HG02852 (cell line): ENCODE measurements around the gene PDE6G.

ENCODE experiments used
- ATAC-seq: cut with Tn5 transposase; IDR thresholded peaks from one replicate; pipeline ENCODE4 v1.9.1; 2021; ENCODE audit warnings: mild to moderate bottlenecking, moderate library complexity; ENCODE audit not compliant: unreplicated experiment

PDE6G gene

DNA sequence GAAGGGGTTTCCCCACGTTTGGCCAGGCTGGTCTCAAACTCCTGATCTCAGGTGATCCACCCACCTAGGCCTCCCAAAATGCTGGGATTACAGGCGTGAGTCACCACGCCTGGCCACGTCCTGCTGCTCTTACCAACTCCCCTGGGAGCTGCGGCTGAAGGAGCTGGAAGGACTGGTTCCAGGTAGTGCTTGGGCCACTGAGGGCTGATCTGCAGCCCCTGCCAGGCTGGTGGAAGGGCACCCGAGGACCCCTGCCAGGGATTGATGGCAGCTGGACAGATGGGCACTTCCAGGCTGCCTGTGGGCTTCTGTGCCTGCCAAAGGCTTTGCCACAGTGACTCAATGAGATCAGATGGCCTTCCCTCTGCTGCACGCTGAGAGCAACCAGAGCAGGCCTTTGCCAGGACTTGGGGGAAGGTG is 7.7 kb upstream of the PDE6G start:
- no peak for ATAC-seq

DNA sequence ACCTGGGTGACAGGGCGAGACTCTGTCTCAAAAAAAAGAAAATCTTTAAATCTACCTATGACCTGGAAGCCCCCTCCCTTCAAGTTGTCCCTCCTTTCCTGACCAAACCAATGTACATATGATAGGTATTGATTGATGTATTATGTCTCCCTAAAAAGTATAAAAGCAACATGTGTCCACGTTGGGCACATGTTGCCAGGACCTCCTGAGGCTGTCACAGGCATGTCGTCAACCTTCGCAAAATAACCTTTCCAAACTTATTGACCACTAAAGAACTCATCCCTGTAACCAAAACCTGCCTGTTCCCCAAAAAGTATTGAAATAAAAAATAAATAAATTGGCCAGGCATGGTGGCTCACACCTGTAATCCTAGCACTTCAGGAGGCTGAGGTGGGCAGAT is 5.7 kb upstream of the PDE6G start:
- ATAC-seq: no peak

DNA sequence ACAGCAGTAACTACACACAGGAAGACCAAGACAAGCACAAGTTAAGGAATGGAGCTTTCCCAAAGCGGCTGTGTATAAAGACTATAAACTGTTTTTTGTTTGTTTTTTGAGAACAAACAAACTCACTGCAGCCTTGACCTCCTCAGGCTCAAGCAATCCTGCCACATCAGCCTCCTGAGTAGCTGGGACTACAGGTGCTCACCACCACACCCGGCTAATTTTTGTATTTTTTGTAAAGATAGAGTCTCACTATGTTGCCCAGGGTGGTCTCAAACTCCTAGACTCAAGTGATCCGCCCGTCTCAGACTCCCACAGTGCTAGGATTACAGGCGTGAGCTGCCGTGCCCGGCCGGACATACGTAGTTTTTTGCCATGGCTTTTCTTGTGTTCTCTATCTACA is 4.1 kb upstream of the PDE6G start:
- ATAC-seq: no peak

DNA sequence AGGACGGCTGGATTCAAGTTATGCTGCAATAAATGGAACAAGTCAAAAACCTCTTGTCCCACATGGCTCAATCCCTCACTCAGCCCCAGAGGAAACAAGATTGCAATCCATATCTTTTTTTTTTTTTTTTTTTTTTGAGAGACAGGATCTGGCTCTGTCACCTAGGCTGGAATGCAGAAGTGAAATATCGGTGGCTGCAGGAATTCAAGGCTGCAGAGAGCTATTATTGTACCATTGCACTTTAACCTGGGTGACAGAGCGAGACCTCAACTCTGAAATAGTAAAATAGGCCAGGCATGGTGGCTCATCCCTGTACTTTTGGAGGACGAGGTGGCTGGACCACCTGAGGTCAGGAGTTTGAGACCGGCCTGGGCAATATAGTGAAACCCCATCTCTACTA is 2.7 kb upstream of the PDE6G start:
- ATAC-seq: no peak

DNA sequence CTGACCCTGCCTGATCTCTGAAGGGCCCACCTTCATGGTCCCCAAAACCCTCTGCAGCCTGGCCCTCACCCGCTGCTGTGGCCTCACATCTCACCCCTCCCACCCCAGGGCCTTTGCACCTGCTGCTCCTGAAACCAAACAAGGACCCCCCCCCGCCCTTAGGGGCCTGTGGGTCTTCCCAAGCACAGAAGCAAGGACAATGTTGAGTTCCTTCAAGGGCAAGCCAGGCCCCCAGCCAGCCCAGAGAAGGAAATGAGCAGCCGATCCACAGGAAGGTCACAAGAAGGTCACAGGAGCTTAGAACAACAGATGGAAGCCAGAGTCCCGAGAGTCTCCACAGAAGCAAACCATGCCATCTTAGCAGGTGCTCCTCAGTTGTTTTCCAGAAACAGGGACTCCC is 493 bp upstream of the PDE6G start:
- ATAC-seq: no peak

DNA sequence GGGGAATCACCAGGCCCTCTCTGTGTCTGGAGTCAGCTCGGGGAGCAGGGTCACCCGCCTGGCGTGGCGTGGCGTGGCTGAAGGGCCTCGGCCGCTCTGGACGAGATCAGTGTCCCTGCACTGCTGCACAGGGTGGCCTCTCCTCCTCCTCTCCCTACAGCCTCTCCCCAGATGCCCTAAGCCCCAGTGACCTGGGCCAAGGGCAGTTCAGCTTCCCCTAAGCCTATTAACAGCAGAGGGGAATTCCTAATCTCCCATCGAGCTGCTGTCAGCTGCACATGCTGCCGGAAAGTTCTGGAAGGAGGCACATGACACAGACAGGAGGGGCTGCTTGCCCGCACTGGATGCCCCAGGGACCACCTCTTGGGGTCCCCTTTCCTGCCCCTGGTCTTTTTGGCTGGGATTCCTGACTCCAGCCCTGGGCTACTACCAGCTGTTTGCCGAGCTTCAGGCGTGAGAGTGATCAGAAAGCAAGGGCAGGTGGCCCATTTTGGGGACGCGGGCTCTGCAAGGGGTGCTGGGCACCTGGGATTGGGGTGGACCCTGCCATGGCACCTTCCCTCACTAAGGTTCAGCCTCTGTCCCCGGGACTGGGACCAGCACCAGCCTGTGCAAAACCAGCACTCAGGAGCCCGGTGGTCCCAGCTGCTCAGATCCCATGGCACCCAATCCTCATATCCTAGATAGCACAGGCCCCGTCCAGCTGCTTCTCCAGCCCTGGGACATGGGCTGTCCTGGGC is 794 bp downstream of the PDE6G start:
- no peak for ATAC-seq

DNA sequence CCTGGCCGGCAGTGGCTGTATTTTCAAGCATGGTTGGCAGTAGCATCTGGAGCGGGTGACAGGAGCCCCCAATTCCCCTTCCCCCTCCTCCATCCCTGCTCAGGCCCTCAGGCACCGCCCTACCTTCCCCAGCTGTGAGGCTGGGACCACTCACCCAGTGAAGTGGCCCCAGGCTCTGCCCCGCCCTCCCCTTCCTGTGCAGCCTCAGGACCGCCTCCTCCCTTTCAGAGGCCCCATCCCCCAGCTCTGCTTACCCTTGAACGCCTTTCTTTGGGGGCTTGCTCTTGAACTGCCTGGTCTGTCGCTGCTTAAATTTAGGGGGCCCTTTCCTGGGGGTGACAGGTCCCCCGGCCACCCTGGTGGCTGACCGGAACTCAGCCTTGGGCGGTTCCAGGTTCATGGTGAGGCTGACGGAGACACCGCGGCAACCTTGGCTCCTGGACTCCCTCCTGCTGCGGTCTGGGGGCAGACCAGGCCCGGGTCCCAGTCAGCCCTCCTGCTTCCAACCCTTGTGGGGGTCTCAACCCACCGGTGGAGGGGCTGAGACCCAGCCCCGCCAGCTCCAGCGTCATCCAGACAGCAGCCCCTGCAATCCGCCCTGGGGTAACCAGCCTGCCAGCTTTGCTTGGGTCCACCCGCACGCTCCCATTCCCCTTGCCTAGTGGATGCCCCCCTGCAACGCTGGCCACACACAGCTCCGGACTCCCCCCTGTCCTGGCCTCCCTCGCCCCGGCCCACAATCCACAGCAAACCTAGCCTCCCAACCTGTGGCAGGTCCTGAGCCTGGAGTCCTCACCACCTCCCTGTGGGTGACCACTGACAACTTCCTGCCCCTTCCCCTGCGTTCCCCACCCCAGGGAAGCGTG is 3.2 kb downstream of the PDE6G start:
- no peak for ATAC-seq

DNA sequence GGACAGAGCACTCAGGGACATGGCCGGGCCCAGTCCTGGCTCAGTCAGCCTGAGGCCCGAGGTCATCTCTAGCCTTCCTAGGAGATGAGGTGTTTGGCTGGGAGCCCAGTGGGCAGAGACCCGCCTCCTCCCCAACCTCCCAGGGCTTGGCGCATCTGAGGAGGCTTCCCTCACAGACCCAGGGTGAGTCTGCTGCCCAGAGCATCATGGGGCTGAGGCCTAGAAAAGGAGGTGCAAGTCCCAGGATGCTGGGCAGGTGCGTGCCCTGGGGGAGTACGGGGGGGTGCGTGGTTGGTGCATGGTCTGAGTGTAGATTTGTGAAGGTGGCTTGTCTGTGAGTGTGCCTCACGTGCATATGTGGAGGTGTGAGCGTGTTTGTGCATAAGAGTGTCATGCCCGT is 4.7 kb downstream of the PDE6G start:
- ATAC-seq: no peak

DNA sequence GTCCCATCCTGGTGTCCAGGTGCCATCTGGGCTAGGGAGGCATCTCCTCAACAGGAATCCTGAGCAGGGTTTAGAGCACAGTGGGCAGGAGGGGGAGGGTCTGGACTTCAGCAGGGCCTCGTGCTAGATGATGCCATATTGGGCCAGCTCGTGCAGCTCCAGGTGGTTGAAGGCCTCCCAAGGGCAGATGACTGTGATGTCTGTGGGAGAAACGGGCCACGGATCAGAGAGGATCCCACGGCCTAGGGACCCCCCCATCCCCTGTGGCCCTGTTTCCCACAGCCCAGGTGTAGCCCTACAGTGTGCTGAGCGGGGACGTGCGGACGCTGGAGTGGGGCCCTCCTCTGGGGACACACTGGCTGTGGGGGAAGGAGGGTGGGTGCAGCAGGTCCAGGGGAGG is 5.4 kb downstream of the PDE6G start:
- ATAC-seq: no peak

DNA sequence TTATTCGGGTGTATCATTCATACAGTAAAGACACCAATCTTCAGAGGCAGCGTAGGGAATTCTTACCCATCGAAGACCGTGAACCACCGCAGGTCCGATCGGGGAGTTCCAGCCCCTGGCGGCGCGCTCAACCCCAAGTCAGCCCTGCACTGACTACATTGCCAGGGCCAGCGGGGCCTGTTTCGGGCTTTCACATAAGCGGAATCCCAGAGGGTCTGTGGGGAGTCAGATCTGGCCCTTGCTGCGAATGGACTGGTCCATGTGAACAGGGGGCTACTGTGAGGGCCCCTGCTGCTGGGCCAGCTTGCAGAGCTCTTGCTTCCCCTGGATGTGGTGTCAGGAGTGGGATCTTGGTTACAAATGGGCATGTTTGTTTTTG is 7.6 kb downstream of the PDE6G start:
- no peak for ATAC-seq

DNA sequence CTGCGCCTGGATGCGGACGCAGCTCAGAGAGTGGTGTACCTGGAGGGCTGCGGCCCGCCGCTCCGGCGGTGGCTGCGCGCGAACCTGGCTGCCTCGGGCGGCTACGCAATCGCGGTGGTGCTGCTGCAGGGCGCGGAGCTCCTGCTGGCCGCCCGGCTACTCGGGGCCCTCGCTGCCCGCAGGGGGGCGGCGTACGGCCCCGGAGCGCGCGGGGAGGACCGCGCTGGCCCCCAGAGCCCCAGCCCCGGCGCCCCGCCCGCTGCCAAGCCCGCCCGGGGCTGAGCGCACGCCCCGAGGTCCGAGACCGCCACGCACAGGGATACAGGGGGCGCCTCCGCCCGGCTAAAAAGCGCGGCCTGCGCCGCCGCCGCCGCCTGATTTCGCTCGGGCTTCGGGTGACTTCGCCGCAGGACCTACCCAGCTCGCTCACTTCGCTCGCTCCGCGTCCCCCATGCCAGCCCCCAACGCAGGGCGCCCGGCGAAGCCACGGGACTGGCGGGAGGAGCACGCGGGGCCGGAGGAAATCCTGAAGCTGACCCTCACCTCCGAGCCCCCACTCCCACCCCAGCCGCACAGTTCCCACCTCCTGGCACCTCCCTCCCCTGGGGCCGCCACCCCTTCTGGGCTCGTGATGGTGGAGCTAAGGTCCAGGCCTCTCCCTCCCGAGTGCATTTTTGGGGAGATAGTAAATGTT is 8.2 kb downstream of the PDE6G start:
- ATAC-seq: no peak

DNA sequence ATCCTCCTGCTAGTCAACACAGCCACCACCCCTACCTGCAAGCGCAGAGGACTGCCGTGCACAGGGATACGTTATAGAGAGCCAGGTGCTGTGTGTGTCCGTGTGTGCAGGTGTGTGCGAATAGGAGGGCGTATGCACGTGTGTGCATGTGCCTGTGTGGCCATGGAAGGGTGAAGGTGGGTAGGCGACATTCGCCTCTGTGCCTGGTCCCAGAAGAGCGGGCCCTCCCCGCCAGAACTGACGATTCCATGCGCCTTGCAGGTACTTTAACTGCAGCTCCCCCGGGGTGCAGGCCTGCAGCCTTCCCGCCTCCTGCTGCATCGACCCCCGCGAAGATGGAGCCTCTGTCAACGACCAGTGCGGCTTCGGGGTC is 8.7 kb downstream of the PDE6G start:
- ATAC-seq: no peak

DNA sequence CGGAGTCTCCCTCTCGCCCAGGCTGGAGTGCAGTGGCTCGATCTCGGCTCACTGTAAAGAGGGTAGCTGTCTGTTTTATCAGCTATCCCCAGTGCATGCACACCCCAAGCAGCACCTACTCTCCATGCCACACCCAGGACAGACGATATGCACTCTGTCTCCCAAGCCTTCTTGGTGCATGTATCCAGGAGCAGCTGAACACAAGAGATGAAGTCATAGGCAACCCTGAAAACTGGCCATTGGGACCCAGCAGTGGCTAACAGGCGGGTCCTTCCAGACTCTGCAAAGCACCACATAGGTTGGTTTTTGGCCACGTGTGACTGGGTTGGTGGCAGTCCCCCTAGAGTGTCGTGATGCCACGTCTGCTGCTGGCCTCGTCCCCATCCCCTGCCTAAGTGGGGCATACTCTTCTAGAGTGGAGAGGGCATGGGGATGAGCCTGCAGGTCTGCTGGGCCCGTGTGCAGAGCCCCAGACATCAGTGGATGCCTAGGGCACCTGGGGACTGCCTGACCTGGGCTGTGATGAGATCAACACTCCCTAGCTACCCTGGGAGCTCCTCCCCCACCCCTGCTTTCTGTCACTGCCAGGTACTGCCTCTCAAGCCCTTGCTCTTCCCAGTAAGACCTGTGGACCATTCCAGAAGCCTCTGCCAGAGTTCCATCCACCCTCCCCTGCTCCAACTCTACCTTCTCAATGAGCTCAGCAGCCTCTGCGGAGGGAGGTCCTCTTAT is 9.3 kb downstream of the PDE6G start:
- ATAC-seq: no peak

DNA sequence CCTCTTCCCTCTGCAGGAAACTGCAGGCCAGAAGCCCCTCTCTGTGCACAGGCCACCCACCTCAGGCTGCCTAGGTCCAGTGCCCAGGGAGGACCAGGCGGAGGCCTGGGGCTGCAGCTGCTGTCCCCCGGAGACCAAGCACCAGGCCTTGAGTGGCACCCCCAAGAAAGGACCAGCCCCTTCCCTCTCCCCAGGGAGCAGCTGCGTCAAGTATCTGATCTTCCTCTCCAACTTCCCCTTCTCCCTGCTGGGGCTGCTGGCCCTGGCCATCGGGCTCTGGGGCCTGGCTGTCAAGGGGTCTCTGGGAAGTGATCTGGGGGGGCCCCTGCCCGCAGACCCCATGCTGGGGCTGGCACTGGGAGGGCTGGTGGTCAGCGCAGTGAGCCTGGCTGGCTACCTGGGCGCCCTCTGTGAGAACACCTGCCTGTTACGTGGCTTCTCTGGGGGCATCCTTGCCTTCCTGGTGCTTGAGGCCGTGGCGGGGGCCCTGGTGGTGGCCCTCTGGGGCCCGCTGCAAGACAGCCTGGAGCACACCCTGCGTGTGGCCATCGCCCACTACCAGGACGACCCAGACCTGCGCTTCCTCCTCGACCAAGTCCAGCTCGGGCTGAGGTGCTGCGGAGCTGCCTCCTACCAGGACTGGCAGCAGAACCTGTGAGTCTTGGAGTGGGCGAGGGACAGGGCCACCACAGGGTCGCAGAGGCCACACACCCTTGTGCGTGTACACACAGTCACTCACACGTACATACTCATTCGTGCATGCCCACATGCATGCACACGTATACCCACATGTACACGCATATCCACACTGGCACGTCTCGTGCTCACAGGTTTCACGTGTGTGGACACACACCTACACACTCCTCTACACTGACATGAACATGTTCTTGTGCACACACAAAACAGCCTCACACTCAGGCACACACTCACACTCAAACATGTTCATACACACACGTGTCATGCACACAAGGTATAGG is 11.1 kb downstream of the PDE6G start:
- ATAC-seq: no peak

DNA sequence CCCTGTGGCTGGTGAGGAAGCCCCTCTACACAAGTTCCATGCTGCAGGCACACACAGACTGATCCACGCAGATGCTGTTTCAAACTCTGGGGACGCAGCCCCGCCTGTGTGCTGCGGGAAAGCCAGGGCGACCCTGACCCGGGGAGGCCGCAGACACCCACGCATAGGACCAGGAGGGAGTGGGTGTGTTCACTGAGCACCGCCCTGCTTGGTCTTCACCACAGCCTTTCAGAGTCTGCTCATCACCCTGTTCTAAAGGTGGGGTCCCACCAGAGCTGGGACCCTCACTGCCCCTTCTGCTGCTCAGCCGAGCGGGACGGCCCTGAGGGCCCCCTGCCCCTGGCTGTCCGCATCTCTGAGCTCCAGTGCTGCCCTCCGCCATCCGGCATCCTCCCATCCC is 11.8 kb downstream of the PDE6G start:
- ATAC-seq: no peak

DNA sequence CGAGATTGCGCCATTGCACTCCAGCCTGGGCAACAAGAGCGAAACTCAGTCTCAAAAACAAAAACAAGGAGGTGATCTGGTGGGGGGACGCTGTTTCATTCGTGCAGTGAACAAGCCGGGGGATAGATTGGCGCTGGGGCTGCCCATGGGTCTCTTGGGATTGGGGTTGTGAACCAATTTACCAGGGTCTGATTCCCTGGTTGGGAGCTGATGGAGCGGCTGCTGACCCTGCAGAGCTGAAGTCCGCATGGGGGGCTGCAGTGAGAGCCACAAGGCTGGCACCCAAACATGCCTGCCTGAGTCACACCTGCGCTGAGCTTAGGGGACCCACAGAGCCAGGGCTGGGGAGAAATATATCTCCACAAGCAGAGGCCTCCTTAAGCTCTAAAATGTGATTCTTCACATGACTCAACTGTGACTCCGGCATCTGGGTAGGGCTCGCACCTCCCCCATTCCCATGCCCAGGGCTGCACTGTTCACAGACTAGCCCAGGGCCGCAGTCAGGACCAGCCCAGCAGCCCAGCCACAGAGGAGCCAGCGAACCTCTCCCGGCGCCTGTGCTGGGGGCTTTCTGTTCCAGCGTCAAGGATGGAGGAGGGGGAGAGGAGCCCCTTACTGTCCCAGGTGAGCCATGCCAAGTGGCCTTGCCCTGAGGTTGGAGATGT is 14.4 kb downstream of the PDE6G start:
- no peak for ATAC-seq

DNA sequence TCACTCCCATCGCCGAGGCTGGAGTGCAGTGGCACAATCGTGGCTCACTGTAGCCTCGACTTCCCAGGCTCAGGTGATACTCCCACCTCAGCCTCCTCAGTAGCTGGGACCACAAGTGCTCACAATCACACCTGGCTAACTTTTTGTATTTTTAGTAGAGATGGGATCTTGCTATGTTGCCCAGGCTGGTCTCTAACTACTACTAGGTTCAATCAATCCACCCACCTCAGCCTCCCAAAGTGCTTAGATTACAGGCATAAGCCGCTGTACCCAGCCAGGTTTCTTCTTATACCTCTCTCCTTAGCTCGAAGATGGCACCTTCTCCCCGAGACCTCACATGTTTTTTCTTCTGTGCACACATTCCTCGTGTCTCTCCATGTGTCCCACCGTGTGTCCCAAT is 16.3 kb downstream of the PDE6G start:
- ATAC-seq: no peak

DNA sequence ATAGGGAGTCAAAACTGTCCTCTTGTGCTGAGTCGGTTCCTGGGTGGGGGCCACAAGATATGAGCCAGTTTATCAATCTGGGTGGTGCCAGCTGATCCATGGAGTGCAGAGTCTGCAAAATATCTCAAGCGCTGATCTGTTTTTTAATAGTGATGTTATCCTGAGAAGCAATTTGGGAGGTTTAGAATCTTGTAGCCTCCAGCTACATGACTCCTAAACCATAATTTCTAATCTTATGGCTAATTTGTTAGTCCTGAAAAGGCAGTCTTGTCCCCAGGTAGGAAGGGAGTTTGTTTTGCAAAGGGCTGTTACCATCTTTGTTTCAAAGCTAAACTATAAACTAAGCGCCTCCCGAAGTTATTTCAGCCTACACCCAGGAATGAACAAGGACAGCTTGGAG is 17.7 kb downstream of the PDE6G start:
- no peak for ATAC-seq

DNA sequence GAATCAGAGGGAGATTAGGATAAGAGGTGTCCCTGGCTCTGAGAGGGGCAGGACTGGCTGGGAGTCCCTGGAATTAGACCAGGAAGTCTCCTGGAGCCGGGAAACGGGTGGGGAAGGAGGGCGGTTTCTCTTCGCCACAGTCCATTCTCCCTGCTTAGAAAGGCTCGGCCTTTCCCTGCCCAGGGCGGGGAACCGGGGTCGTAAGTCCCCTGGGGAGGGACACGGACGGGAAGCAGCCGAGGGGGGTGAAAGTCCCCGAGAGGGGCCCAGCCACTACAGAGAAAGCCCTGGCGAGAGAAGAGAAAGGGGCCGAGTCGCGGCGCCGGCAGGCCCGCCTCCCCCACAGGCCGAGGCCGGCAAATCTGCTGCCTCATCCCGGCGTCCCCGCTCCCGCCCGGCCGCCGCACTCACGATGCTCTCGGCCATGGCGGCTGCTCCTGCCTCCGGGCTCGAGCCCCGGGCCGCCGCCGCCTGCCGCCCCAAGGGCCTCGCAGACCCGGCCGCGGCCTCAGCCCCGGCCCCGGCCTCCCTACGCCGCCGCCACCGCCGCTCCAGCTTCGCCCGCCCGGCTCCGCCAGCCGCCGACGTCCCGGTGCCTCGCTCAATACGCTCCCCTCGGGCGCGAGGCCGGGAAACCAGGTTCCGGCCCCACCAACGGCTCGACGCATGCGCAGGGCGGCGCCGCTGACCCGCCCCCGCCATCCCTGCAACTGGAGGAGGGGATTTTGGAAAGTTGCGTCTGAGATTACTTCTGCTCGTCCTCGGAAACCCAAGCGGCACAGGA is 19.6 kb downstream of the PDE6G start, which contains the start of the genes NPLOC4 and TSPAN10:
NPLOC4 (minus strand) TSS at position 608 of the 784 bp plus-strand sequence; CDS start at position 426, 182 bp downstream.
TSPAN10 (plus strand) TSS at position 692 of the 784 bp plus-strand sequence. CDS start 5,217 bp downstream, outside the sequence.
- peak; percentile 76 for ATAC-seq
